K562 (cell line): ENCODE data around the gene OPRL1. TPM values are rescaled to one million over a fixed set of nuclear protein-coding genes. Genes with fewer than 3 reads are reported as not detected.
"Not testable (repeated sequence)": the region's sequence is repeated elsewhere in the genome, so short reads cannot be mapped to it uniquely, and the experiment has no call there.

ENCODE experiments used
- ATAC-seq: fragments of 200-7000 bp; cut with Tn5 transposase; 3 replicates; pipeline ENCODE4 v1.9.1; 2020; ENCODE audit warnings: moderate library complexity
- BruUV-seq: library from RNA; stranded (reverse); fragments of 400-500 nt; replicated peaks from 2 replicates; lab custom pipeline; 2021; lab: Mats Ljungman, UMichigan
- CTCF ChIA-PET: fragments of 300-600 bp; formaldehyde crosslinking; extraction: SDS; loops from one replicate; lab custom pipeline; 2021; ENCODE audit warnings: low intra/inter-chr PET ratio; lab: Yijun Ruan, JAX
- POLR2A ChIA-PET: fragments of 300-600, 350-650 bp; sonication (Branson Sonifier 250); formaldehyde crosslinking; extraction: SDS; loops from one replicate; lab custom pipeline; 2021; ENCODE audit warnings: antibody characterized with exemption, inconsistent platforms; lab: Yijun Ruan, JAX
- DNase-seq, 4 experiments: peaks; one replicate each; pipeline versions ENCODE4 v3.0.0 to v3.0.0-alpha.2; 2011 to 2018; ENCODE audit warnings: low spot score in 3 of 4, mixed read lengths in 3 of 4; ENCODE audit errors: extremely low read depth in 1 of 4
- FAIRE-seq: peaks from 2 replicates; lab custom pipeline; 2011; peaks lifted over from hg19 to GRCh38; lab: Jason Lieb, UNC
- H2AFZ ChIP-seq: 2 replicates; pipeline ENCODE4 v1.6.0; 2011; ENCODE audit warnings: low read depth, low read length, control low read depth, inconsistent platforms
- H3K27ac ChIP-seq: fragments of 200-600 bp; 3 replicates; pipeline ENCODE4 v1.8.0; 2011; ENCODE audit warnings: low read depth, mild to moderate bottlenecking, control low read depth, inconsistent platforms, low read length, moderate library complexity, mixed read lengths; ENCODE audit errors: extremely low read depth
- H3K27me3 ChIP-seq, 2 experiments: fragments of 300-600 bp in 1 of 2; 2 replicates in 1 of 2; 3 replicates in 1 of 2; pipeline versions ENCODE4 v1.6.0 to v1.8.0; 2011; ENCODE audit warnings: inconsistent platforms in 2 of 2, low read length in 2 of 2, mild to moderate bottlenecking in 1 of 2, mixed read lengths in 1 of 2, moderate library complexity in 1 of 2; ENCODE audit not compliant: control insufficient read depth in 2 of 2, insufficient read depth in 2 of 2
- H3K36me3 ChIP-seq: fragments of 300-600 bp; 3 replicates; pipeline ENCODE4 v1.8.0; 2011; ENCODE audit warnings: mild to moderate bottlenecking, low read length, inconsistent platforms; ENCODE audit not compliant: control insufficient read depth, insufficient read depth
- H3K4me1 ChIP-seq, 2 experiments: fragments of 200-600 bp in 1 of 2; replicated peaks in 1 of 2; 2 replicates in 1 of 2; 3 replicates in 1 of 2; pipeline versions ENCODE4 v1.5.1 to v1.8.0; 2011; ENCODE audit warnings: inconsistent platforms in 2 of 2, low read length in 2 of 2, mild to moderate bottlenecking in 1 of 2, mixed read lengths in 1 of 2, moderate library complexity in 1 of 2; ENCODE audit not compliant: control insufficient read depth in 2 of 2, insufficient read depth in 2 of 2
- H3K4me2 ChIP-seq: 2 replicates; pipeline ENCODE4 v1.6.1; 2011; ENCODE audit warnings: low read length, control low read depth, inconsistent platforms, mixed read lengths; ENCODE audit not compliant: insufficient read depth
- H3K4me3 ChIP-seq: fragments of 200-600 bp; sonication (generic), shearing (Covaris generic); 2 replicates; pipeline ENCODE4 v1.5.1; 2016; ENCODE audit warnings: control low read depth, inconsistent platforms
- H3K79me2 ChIP-seq: fragments of 200-600 bp; 3 replicates; pipeline ENCODE4 v1.8.0; 2011; ENCODE audit warnings: low read length, inconsistent platforms; ENCODE audit not compliant: control insufficient read depth, insufficient read depth
- H3K9ac ChIP-seq, 2 experiments: 2 replicates each; pipeline versions ENCODE4 v1.6.0 to v1.6.1; 2011; ENCODE audit warnings: low read depth in 2 of 2, low read length in 2 of 2, control low read depth in 1 of 2, inconsistent platforms in 1 of 2, mild to moderate bottlenecking in 1 of 2, mixed read lengths in 1 of 2; ENCODE audit not compliant: insufficient read depth in 1 of 2
- H3K9me1 ChIP-seq: one replicate; pipeline ENCODE4 v1.6.0; 2011; ENCODE audit warnings: inconsistent platforms, mild to moderate bottlenecking, low read length, moderate library complexity; ENCODE audit not compliant: control insufficient read depth, insufficient read depth
- H3K9me3 ChIP-seq: replicated peaks from 2 replicates; pipeline ENCODE4 v1.5.1; 2011; ENCODE audit warnings: low read depth, low read length, inconsistent platforms; ENCODE audit not compliant: control insufficient read depth, insufficient read depth
- H4K20me1 ChIP-seq: replicated peaks from 2 replicates; pipeline ENCODE4 v1.6.1; 2011; ENCODE audit warnings: low read length, inconsistent platforms, mixed read lengths; ENCODE audit not compliant: control insufficient read depth, insufficient read depth
- RB1 ChIP-seq: fragments of 450-650 bp; IDR thresholded peaks from 2 replicates; pipeline ENCODE4 v1.6.1; 2017; ENCODE audit warnings: low read depth, mild to moderate bottlenecking
- WGBS: fragments of 100-300 bp; shearing (Covaris generic); methylation state at CpG from one replicate; pipeline ENCODE4 v1.1.6; 2016; ENCODE audit warnings: low coverage, mixed read lengths; ENCODE audit not compliant: insufficient coverage; ENCODE audit errors: missing lambda C conversion rate; 5-methylcytosine and 5-hydroxymethylcytosine counted together
- in situ Hi-C: fragments of 300-500 bp; cut with MboI; formaldehyde crosslinking; loops from 4 replicates; pipeline ENCODE4 v1.15.0; 2018; ENCODE audit warnings: inconsistent platforms, mixed read lengths
- intact Hi-C: fragments of 100-400 bp; cut with micrococcal nuclease; formaldehyde crosslinking; loops from 2 replicates; pipeline ENCODE4 v1.14.2; 2022
- polyA plus RNA-seq, 8 experiments: library from polyadenylated mRNA; depleted of rRNA in 4 of 8; stranded (reverse) in 5 of 8; unstranded in 3 of 8; fragments of >200 nt; fragmentation: Nextera tagmentation in 2 of 8; fragmentation: Illumina TruSeq in 1 of 8; extraction: Ambion mirVana in 2 of 8; extraction: Trizol in 1 of 8; gene quantifications; 2 replicates each; pipeline versions ENCODE4 v1.2.1 to v1.2.3, GENCODE V29; 2011 to 2014; ENCODE audit warnings: inconsistent platforms in 1 of 8, missing spikeins in 1 of 8
- total RNA-seq, 7 experiments: library from RNA; depleted of rRNA in 6 of 7; stranded (reverse); fragments of >200 nt in 6 of 7; fragmentation: Illumina TruSeq in 2 of 7; extraction: Trizol in 2 of 7; gene quantifications; 2 replicates each; pipeline versions ENCODE4 v1.2.1 to v1.2.3, GENCODE V29; 2011 to 2021; ENCODE audit warnings: low replicate concordance in 1 of 7

Gene OPRL1
- total and polyA plus RNA-seq, 9 of the 15 experiments (the other 6 are each of a cell fraction or from before 2014, with no cell fraction given), result 0.06 to 0.33 (median 0.11) TPM; not detected in 2

GRCh38 chr20:64086801-64087200 lies 6.9 kb downstream of the OPRL1 start:
- H2AFZ ChIP-seq, result no peak overlapping the region
- ChIA-PET CTCF (no interaction called here), POLR2A (interaction anchor here (0.7 kb wide), 1 partner anchor 15 kb away, joined by 3 read pairs; no protein-coding TSS in a partner anchor)

DNA sequence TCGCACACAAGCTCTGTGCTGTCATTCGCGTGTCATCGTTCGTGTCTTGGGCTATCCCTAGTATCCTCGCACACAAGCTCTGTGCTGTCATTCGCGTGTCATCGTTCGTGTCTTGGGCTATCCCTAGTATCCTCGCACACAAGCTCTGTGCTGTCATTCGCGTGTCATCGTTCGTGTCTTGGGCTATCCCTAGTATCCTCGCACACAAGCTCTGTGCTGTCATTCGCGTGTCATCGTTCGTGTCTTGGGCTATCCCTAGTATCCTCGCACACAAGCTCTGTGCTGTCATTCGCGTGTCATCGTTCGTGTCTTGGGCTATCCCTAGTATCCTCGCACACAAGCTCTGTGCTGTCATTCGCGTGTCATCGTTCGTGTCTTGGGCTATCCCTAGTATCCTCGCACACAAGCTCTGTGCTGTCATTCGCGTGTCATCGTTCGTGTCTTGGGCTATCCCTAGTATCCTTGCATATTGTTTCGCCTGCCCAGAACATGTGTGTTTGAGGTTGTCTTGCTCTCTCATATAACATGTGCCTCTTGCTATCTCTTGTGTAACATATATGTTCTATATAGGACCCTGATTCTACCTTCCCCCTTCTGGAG lies 7.4 kb downstream of the OPRL1 start:
- H3K4me2 ChIP-seq, H2AFZ ChIP-seq, ATAC-seq, H3K79me2 ChIP-seq, H3K36me3 ChIP-seq, H3K9ac ChIP-seq, CTCF ChIA-PET, in situ Hi-C loops, intact Hi-C loops, H4K20me1 ChIP-seq, BruUV-seq, H3K4me3 ChIP-seq, H3K27ac ChIP-seq, H3K9me1 ChIP-seq, DNase-seq, H3K9me3 ChIP-seq, FAIRE-seq: not testable (repeated sequence)
- 23% methylated on average over 6 of the region's 36 CpGs for WGBS
- POLR2A ChIA-PET, result interaction anchor here (0.7 kb wide), 1 partner anchor 15 kb away, joined by 3 read pairs; no protein-coding TSS in a partner anchor
- H3K27me3 ChIP-seq, result peaks cover 6 to 37% of the 10 kb centered on the region in 2 experiments; a peak in 4 of 5 replicates
- peaks cover 3 to 43% of the 10 kb centered on the region in 2 experiments; a peak in 3 of 5 replicates for H3K4me1 ChIP-seq

More at GRCh38 chr20:64086801-64087200, 6.9 kb downstream of the OPRL1 start:
- H3K27me3 ChIP-seq, result peaks cover 6 to 37% of the 10 kb centered on the region in 2 experiments; a peak in 4 of 5 replicates
- H3K79me2 ChIP-seq, result no peaks in the 10 kb centered on the region
- H3K9me1 ChIP-seq, result no peaks in the 10 kb centered on the region
- no peak overlapping the region for H3K27ac ChIP-seq
- 63% methylated on average over 7 of the region's 11 CpGs for WGBS
- FAIRE-seq (no peak), ATAC-seq (no peak), DNase-seq (no peak)
- no peak overlapping the region for H3K4me2 ChIP-seq
- no peak overlapping the region for H3K4me3 ChIP-seq
- no TSS peak for BruUV-seq
- peaks cover 3 to 43% of the 10 kb centered on the region in 2 experiments; a peak in 3 of 5 replicates for H3K4me1 ChIP-seq
- H4K20me1 ChIP-seq, result peaks cover 9% of the 10 kb centered on the region; the same call in 1 of the 2 replicates
- H3K9ac ChIP-seq, result no peak overlapping the region
- H3K36me3 ChIP-seq, result no peaks in the 10 kb centered on the region
- peaks cover 2% of the 10 kb centered on the region; the same call in 1 of the 2 replicates for H3K9me3 ChIP-seq
- in situ Hi-C loops (no loop called here), intact Hi-C loops (no loop called here)
- TF ChIP-seq RB1, result no peak

DNA sequence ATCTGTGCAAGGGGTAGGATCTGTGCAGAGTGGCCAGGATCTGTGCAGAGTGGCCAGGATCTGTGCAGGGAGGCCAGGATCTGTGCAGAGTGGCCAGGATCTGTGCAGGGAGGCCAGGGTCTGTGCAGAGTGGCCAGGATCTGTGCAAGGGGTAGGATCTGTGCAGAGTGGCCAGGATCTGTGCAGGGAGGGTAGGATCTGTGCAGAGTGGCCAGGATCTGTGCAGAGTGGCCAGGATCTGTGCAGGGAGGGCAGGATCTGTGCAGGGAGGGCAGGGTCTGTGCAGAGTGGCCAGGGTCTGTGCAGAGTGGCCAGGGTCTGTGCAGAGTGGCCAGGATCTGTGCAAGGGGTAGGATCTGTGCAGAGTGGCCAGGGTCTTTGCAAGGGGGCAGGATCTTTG lies 8.7 kb downstream of the OPRL1 start:
- peak; percentile 92 for FAIRE-seq
- H3K4me3 ChIP-seq, DNase-seq, BruUV-seq, H3K9me1 ChIP-seq, intact Hi-C loops, H3K79me2 ChIP-seq, CTCF ChIA-PET, ATAC-seq, H2AFZ ChIP-seq, H3K27ac ChIP-seq, H3K36me3 ChIP-seq, H3K9me3 ChIP-seq, in situ Hi-C loops, H4K20me1 ChIP-seq, H3K4me2 ChIP-seq: not testable (repeated sequence)
- POLR2A ChIA-PET, result interaction anchor here (0.7 kb wide), 2 partner anchors 13 to 184 kb away, joined by 3 read pairs; no protein-coding TSS in a partner anchor
- Histone ChIP-seq H3K27me3 (peaks cover 6 to 37% of the 10 kb centered on the region in 2 experiments; a peak in 4 of 5 replicates), H3K4me1 (peaks cover 0 to 41% of the 10 kb centered on the region in 2 experiments; a peak in 2 of 5 replicates), H3K9ac (peak overlapping the region in 1 of 2 experiments; percentile 26; a peak in 1 of 4 replicates)
